C1 segment of cervical spinal cord (tissue), 14 donors: ENCODE measurements around the gene NPVF.

Source experiments
- DNase-seq, 14 donors: peaks; one replicate each; lab custom pipeline; 2025; lab: John Stamatoyannopoulos, UW

The NPVF gene

DNA sequence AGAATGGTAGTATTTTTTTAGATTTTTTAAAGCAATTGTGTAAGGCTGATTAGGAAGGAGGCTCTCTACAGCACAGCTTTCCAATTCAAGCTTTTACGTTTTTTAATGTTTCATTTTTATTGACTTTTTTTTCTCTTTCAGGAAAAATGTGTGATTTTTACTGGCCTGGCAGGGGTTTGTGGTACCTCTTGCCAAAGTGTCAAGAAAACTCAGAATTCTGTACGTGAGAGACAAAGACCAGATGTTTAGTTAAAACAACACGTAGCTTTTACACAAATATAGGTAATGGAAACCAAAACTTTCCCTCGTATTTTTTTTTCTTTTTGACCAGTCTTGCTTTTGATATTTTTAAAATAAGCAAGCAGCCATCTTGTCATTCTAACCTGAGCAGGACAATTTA, 6.0 kb upstream of the NPVF start:
- no peak for DNase-seq

DNA sequence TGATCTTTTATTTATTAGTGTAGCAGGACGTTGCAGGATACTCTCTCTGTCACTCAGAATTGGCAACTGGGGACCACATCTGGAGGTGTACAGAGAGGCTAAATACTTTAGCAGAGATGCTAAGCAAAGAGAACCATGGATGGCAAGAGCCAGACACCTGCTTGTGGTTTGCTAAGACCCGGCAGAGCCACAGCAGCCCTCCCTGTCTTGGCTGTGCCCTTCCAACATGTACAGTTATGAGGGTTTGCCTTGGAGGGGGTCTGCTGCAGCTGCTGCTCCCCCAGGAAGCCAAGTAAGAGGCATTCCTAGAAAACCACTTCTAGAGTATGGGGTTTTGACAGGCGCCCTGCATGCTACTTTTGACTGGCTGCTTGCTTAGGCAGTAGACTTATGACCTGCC, 5.1 kb downstream of the NPVF start:
- DNase-seq: no peak

DNA sequence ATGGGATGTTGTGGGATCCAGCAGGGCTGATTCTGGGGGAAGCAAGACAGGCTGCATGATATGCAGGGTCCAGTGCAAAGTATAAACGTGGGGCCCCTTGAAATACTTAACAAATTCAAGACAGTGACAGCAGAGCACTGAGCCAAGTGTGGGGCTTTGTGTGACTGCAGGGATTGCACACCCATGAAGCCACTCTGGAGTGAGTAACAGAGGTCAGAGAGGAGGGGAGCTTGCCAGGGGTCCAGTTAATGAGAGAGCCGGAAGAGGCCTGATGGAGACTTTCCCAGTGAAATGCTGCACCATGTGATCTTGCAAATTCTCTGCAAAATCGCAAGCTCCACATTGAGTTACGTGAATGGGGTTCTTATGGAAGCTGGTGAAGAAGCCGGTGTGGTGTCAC, 5.6 kb downstream of the NPVF start:
- no peak for DNase-seq

DNA sequence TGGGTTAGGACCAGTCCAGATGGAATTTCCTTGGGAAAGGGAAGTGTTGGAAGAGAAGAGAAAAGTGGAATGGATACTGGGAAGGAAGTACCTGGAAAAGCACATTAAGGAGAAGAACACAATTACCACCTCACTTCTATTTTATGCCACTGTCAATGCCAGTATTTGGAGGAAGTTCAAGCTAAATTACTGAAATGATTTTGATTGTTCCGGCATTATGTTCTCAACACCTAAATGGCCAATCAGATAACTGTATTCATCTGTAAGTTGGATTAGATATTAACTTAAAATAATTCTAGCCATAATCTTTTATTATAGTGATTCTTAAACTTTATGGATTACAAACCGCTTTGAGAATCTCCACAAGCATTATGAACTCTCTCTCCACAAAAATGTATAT, 7.3 kb downstream of the NPVF start:
- no peak for DNase-seq

DNA sequence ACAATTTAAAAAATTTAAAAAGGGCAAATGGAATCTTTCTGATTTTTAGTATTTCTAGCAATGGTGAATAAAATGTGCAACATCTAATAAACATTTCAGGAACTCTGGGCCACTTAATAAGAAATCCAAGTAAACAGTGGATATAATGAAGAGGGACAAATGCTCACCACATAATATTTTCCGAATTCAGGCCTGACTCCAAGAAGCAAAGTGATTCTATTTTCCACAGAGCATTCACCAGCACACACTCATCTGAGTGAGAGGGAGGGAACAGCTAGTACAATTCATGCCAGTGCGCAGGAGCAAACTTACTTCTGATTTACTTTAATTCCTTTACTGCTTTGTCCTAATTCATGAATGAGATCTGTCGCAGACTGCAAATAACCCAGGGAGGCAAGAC, 10.1 kb downstream of the NPVF start:
- no peak for DNase-seq

DNA sequence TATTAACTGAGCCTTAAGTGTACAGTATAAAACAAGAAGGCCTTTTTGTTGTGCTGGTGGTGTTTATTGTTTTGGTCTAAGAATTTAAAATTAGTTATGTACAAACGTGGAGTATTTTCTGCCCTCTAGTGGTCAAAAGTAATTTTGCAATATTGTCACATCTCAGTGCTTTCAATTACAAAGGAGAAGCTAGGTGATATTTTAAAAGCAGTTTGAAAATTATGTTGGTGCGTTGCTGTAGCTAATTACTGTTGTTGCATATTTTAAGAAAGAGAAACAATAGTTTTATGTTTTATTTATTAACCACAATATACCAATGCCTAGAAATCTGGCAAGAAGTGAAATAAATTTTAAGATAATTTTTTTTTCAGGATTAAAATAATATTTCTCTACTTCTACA, 11.4 kb downstream of the NPVF start:
- peak in 1 of 14 donors; percentile 17 for DNase-seq

DNA sequence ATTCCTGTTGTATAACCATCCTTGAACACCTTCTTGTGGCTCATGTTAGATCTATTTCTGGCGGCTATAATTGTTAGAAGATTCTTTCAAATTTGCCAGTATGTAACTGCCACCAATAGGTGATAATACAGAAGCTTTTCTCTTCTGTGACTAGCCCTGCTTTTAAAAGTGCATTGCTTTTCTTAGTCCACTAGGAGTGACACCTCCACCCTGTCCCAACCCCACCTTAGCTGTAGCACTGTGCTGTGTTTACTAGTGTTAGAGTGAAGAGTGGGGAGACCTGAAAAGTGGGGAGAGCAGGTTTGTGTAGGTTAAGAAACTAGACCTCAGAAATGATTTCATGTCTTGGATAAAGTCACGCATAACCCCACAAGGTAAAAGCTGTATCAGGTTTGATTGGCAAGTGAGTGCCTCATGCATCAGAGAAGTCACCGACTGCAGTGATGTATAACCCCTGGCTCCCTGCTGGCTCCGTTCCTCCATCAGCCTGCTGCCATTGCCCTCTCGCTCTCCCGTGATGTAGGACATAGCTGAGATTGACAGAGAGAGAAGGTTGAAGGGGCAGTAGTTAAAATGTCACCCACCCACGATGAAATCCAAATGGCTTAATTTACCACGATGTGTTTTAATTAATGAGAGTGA, 12.5 kb downstream of the NPVF start:
- DNase-seq: no peak

DNA sequence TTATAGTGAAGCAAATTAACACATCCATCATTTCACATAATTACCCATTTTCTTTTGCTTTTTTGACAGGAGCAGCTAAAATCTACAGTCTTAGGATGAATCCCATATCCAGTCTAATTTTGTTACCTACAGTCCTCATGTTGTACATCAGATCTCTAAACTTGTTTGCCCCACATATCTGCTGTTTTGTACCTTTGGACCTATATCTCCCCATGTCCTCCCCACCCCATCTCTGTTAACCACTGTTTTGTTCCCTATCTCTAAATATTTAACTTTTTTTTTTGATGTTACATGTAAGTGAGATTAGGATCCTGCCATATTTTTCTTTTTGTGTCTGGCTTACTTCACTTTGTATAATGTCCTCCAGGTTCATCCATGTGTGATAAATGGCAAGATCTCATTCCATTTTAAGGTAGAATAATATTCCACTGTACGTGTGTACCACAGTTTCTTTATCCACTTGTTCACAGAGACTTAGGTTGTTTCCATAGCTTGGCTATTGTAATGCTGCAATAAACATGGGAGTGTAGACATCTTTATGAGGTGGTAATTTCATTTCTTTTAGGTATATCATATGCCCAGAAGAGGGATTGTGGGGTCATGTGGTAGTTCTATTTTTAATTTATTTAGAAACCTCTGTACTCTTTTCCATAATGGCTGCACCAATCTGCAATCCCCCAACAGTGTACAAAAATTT, 19.6 kb downstream of the NPVF start:
- DNase-seq: no peak

DNA sequence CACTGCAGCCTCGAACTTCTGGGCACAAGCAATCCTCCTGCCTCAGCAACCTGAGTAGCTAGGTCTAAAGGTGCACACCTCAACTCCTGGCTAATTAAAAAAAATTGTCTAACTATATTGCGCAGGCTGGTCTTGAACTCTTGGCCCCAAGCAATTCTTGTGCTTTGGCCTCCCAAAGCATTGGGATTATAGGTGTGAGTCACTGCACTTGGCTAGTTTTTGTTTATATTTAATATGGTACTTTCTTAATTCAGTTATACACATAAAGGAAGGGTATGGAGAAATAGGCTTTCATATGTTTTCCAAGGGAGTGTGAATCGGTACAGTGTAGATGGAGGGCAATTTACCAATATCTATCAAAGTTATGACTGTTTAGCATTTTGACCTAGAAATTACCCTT, 20.4 kb downstream of the NPVF start:
- DNase-seq: no peak

DNA sequence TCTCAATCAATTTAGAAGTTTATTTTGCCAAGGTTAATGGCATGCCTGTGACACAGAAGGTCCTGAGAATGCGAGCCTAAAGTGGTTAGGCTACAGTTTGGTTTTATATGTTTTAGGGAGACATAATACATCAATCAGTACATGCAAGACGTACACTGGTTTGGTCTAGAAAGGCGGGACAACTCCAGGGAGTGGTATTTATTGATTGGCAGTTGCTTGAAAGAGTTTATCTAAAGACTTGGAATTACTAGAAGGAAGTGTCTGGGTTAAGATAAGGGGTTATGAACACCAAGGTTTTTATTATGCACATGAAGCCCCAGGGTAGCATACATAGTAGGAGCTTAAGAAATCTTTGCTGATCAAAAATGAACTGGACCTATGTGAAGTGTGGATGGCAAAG, 21.5 kb downstream of the NPVF start:
- no peak for DNase-seq

DNA sequence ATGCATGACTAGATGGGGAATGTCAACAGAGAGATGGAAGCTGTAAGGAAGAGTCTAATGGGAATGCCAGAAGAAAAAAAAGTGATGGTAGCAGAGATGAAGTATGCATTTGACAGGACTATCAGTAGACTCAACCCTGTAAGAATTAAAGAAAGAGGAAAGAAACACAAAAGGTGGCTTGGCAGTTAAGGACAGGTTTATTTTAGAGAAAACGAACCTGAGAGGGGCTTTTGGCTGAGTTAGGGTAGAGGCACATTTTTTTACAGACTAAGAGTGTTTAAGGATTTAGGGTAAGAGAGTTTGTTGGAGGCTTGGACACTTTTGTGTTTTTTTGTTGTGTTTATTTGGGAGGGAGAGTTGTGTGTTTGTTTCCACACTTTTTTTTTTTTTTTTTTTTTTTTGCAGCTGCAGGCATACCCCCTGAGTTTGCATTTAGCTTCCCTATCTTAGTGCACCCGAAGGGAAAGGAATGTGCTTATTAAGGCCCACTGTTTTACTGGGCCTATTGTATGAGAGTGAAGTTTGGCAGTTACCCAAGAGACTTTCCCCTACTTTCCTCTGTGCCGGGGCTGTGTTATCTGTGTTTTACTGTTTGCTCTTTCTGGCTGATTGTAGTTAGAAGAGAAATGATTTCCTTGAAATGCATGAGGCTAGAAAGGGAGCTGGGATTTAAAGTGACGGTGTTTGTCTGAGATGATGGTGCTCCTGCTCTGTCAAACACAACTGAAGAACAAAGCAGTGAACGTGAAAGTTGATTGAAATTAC, 32.0 kb downstream of the NPVF start:
- DNase-seq: no peak

DNA sequence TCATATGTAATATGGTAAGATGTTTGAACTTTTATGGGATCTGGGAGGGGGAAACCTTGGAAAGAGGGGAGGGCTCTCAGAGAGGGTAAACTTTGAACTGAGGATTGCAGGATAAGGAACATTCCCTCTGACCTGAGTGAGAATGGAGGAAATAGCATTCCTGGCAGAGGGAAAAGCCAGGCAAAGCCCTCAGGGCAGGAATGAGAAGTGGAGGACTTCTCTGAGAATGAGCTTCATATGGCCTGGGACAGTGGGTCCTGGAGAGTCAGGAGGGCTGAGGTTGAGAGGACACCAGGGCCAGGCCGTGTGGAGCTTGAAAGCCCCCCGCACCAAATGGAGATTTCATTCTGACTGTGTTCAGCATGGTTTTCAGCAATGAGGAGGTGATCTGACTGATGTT, 34.2 kb downstream of the NPVF start:
- no peak for DNase-seq

DNA sequence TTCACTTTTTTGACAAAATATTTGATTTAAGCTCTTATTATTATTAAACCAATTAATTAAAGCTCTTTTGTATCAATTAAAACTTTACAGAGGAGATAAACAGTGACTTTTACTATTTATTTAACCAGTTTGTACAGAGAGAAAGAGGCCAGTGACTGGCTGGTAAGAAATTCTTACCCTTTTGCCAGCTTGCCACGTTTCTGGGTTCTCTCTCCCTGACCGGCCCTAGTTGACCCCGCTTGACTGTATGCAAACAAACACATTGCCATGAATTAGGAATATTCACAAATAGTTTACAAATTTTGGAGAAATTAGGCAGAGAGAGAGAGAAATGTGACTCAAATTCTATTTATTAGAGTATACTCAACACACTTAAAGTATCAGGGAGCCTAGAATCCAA, 36.2 kb downstream of the NPVF start:
- no peak for DNase-seq

DNA sequence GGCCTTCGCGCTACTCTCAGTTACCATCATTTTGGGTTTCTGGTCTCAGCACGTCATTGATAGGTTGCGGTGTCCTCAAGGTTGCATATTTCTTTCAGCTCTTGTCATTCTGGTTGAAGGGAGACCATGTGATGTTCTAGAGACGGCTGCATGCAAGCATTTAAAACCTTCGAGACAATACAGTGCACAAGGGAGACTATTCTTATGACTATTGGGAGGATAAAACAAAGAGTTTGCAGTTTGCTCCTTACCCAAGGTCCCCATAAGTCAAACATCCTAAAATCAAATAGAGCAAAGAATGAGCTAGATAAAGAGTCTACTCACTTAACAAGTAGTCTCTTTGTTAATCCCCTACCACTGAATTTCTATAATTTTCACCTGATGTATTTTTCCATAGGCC, 39.1 kb downstream of the NPVF start:
- DNase-seq: no peak

DNA sequence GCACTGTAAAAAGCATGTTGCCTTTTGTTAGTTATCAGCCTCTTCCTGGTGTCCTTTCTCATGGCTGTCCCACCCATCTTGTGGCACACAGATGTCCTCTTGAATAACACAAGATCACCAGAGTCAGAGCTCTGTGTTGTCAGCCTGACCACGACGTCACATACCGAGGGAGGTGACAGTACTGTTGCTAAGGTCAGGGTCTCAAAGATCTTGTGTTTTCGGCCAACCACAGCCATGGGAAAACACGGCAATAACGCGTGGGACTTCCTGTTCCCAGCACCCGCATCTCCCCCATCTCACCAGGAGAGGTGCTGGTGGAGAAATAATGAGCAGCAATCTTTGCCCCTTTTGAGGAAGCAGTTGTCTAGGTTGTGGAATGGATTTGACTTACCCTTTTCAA, 40.4 kb downstream of the NPVF start:
- no peak for DNase-seq

DNA sequence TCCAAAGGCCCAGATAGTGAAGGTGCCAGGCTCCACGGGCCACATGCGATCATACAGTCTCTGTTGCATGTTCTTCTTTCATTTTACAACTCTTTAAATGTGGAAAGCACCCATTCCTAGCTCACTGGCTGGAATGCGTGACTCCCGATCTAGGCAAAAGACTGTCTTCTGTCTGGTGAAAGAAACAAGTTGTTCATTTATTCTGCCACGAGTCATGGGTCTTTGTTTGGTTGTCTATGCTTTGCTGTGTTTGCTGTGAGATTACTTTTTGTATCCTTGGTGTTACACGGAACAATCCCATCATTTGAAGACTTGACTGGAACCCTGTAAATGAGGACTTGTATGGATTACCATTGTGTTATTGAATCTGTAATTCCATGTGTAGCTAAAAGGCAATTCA, 41.9 kb downstream of the NPVF start:
- DNase-seq: peak in 2 of 14 donors; percentile 5 to 13

DNA sequence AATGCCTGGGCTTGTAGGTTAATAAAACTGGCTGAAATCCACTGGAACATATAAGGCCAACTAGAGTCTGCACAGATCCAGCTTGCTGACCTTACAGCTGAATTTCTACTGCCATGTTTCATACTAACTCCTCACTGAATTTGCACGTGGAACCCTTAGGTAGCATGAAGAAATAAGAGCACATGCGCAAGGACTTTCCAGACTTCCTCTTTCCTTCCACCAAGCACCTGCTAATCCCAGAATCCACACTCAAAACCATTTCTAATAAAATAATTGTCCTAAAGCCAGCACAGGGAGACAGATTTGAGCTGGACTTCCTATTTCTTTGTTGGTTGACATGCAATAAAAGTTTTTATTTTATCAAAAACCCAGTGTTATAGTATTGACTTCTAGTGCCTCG, 46.8 kb downstream of the NPVF start:
- DNase-seq: no peak

DNA sequence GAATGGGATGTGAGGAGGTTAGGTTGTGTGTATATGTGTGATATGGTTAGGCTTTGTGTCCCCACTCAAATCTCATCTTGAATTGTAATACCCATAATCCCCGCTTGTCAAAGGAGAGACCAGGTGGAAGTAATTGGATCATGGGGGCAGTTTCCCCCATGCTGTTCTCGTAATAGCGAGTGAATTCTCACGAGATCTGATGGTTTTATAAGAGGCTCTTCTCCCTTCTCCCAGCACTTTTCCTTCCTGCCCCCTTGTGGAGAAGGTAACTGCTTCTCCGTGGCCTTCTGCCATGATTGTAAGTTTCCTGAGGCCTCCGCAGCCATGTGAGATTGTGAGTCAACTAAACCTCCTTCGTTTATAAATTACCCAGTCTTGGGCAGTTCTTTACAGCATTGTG, 47.3 kb downstream of the NPVF start:
- no peak for DNase-seq

DNA sequence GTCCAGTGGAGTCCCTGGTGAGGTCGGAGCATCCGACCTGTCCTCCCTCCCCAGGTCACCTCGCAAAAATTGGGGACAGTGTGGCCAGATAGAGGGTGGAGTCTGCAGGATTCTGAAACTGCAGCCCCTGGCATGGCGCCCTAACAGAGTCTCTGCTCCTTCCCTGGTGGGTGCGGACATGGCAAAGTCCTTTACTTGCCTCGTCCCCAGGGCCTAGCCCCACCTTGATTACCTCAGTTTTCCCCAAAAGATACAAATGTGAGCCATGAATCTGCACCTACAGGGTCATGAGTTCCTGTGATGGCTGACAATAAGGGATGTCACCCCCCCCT, 47.7 kb downstream of the NPVF start:
- DNase-seq: no peak

DNA sequence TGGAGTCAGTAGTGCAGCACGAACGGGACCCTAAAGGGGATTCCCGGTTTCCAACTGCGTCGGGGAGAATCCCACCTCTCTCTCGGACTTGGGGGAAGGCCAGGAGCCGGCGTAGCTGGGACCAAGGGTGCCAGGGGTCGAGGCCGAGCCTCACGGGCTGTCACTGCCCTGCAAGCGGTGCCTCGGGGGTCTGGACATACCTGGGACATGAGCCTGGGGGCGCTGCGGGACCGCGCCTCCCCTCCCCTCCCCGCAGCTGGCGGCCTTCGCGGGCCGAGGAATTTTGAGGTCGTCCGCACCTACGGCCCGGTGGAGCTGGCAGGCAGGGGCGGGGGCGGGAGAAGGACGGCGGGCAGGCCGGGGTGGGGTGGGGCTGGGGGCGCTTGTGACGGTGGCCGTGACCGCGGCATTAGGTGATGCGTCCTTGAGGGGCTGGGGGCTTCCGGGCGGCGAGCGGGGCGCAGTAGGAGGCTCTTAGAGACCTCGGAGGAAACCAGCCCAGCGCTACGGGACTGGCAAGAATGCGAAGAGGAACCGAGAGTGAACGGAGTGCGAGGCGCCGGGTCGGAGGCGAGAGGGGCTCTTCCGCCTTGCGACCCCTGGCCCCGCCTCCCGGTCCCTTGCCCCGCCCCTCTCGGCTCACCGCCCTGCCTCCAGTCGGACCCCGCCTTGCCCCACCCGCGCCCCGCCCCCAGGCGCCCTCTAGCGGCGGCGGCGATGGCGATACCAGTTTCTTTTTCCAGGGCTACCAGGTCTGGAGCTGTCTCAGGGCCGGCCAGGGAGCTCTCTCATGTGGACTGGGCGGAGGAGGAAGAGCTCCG, 48.3 kb downstream of the NPVF start:
- DNase-seq: peak; percentile 26 to 92 (median 84)

DNA sequence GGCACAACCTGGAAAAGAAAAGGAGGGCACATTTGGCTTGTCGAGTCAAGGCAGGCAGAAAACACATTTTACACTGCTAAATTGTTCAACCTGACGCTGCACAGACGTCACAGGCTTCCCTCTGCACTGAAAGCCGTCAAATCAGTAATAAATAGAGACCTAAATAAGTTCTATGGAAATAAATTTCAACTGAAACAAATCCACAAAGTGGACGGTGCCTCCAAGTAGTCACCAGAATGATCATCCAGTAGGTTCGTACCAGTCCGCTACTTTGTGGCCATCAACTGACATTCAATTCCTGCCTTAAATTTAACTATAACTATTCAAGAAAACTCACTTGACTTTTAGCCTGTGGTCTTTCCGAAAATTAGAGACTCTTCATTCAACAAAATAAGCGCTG, 49.0 kb downstream of the NPVF start:
- DNase-seq: peak in 3 of 14 donors; percentile 16 to 36 (median 30)
